Common myeloid progenitor, CD34-positive (primary cell): Measurements from ENCODE around the gene SFT2D3.

Experiments used
- CTCF ChIA-PET: fragments of 350-600 bp; sonication (Branson Sonifier 250); formaldehyde crosslinking; loops from one replicate; lab custom pipeline; 2021; ENCODE audit warnings: antibody characterized with exemption; lab: Charles Lee
- POLR2A ChIA-PET: fragments of 350-600 bp; sonication (Branson Sonifier 250); formaldehyde crosslinking; loops from one replicate; lab custom pipeline; 2021; ENCODE audit warnings: antibody characterized with exemption; lab: Charles Lee
- DNase-seq, 3 donors: peaks; one replicate each; pipeline versions ENCODE4 v3.0.0 to v3.0.0-alpha.2; 2013
- H3K27ac ChIP-seq, 2 experiments: 1 replicate in 1 of 2; 2 replicates in 1 of 2; pipeline ENCODE4 v1.7.0; 2013; ENCODE audit warnings: inconsistent platforms in 2 of 2, low read length in 2 of 2, mild to moderate bottlenecking in 2 of 2, low read depth in 1 of 2, moderate library complexity in 1 of 2; ENCODE audit not compliant: severe bottlenecking in 2 of 2, insufficient read depth in 1 of 2, poor library complexity in 1 of 2
- H3K27me3 ChIP-seq, 5 experiments: replicated peaks in 2 of 5; 1 replicate in 3 of 5; 2 replicates in 2 of 5; pipeline versions ENCODE4 v1.6.1 to v1.7.0; 2013; ENCODE audit warnings: low read length in 4 of 5, mild to moderate bottlenecking in 2 of 5, moderate library complexity in 2 of 5, inconsistent platforms in 1 of 5; ENCODE audit not compliant: insufficient read depth in 5 of 5, control insufficient read depth in 4 of 5
- H3K36me3 ChIP-seq, 4 experiments: 1 replicate in 2 of 4; 2 replicates in 2 of 4; pipeline versions ENCODE4 v1.6.1 to v1.7.0; 2013; ENCODE audit warnings: low read length in 3 of 4, control low read depth in 1 of 4, mild to moderate bottlenecking in 1 of 4; ENCODE audit not compliant: control insufficient read depth in 4 of 4, insufficient read depth in 4 of 4
- H3K4me1 ChIP-seq, 4 experiments: 1 replicate in 3 of 4; 2 replicates in 1 of 4; pipeline versions ENCODE4 v1.6.1 to v1.7.1; 2013; ENCODE audit warnings: low read length in 3 of 4, mild to moderate bottlenecking in 3 of 4, control low read depth in 1 of 4, inconsistent platforms in 1 of 4, moderate library complexity in 1 of 4; ENCODE audit not compliant: control insufficient read depth in 4 of 4, insufficient read depth in 4 of 4; ENCODE audit errors: control extremely low read depth in 1 of 4
- H3K4me3 ChIP-seq, 7 experiments: 1 replicate in 4 of 7; 2 replicates in 3 of 7; pipeline versions ENCODE4 v1.5.1 to v1.7.0; 2013; ENCODE audit warnings: mild to moderate bottlenecking in 7 of 7, low read length in 6 of 7, moderate library complexity in 6 of 7, inconsistent platforms in 2 of 7, low read depth in 2 of 7, control low read depth in 1 of 7; ENCODE audit not compliant: insufficient read depth in 4 of 7, control insufficient read depth in 1 of 7; ENCODE audit errors: extremely low read depth in 1 of 7
- H3K9me3 ChIP-seq, 5 experiments: 1 replicate in 4 of 5; 2 replicates in 1 of 5; pipeline versions ENCODE4 v1.6.1 to v1.7.1; 2013; ENCODE audit warnings: low read length in 4 of 5, mild to moderate bottlenecking in 2 of 5, inconsistent platforms in 1 of 5, low read depth in 1 of 5, moderate library complexity in 1 of 5; ENCODE audit not compliant: control insufficient read depth in 4 of 5, insufficient read depth in 2 of 5; ENCODE audit errors: control extremely low read depth in 1 of 5
- WGBS: methylation state at CpG from one replicate; pipeline ENCODE4 v1.1.5; 2013; ENCODE audit not compliant: insufficient coverage; 5-methylcytosine and 5-hydroxymethylcytosine counted together

The SFT2D3 gene

DNA sequence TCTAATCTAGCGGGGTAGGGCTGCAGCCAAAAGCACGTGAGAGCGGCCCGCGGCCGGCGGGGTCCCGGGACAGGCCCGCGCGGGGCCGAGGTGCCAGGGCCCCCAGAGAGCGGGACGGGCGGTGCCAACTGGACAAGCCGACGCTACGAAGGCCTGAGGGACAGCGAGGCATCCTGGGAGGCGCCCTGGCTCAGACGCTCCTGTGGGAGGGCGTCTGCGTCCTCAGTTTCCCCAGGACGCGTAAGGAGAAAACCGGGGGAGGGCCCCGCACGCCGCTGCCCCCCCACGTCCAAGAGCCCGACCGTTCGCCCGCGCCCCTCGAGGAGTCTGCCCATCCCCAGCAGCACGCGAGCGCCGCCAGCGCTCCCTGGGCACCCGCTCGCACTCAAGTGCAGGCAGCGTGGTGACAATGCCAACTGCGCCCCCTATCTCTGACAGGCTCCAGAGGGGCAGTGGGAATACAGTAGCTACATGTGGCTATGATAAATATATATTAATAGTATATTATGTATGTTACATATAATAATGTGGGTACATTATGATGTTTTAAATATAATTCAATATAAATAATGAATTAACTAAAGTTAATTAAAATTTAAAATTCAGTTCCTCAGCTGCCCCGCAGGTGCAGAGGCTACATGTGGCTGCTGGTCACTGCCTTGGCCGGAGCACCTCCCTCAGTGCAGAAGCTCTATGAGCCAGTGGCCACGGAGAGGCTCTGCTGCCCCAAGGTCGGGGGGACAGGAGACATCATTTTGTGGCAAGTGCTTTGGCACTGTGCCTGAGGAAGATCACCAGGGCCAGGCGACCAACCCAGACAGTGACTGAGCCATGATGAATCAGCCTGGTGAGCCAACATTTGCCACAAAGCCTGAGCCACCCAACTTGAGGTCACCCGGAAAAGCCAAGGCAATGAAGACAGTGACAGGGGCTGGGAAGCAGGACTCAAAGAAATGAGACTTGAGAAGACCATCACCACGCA lies 5.5 kb upstream of the SFT2D3 start:
- H3K27me3 ChIP-seq, result no peaks in the 10 kb centered on the region
- no peaks in the 10 kb centered on the region for H3K36me3 ChIP-seq
- 19% methylated on average over 44 of the region's 52 CpGs for whole genome bisulfite sequencing
- H3K4me1 ChIP-seq, result peaks cover 2 to 10% (median 7%) of the 10 kb centered on the region in 4 experiments
- ChIA-PET CTCF (interaction anchor here (0.7 to 4.3 kb wide), 8 partner anchors 8 to 280 kb away, joined by 3 to 35 read pairs (median 4); partner anchors contain the start of gene LIMS2), POLR2A (no interaction called here)
- H3K4me3 ChIP-seq, result peak overlapping the region in 3 of 7 experiments; percentile 4 to 38 (median 8)
- peaks cover 0 to 10% (median 8%) of the 10 kb centered on the region in 5 experiments for H3K9me3 ChIP-seq
- no peak overlapping the region for H3K27ac ChIP-seq
- peak; percentile 81 to 89 (median 83) for DNase-seq

DNA sequence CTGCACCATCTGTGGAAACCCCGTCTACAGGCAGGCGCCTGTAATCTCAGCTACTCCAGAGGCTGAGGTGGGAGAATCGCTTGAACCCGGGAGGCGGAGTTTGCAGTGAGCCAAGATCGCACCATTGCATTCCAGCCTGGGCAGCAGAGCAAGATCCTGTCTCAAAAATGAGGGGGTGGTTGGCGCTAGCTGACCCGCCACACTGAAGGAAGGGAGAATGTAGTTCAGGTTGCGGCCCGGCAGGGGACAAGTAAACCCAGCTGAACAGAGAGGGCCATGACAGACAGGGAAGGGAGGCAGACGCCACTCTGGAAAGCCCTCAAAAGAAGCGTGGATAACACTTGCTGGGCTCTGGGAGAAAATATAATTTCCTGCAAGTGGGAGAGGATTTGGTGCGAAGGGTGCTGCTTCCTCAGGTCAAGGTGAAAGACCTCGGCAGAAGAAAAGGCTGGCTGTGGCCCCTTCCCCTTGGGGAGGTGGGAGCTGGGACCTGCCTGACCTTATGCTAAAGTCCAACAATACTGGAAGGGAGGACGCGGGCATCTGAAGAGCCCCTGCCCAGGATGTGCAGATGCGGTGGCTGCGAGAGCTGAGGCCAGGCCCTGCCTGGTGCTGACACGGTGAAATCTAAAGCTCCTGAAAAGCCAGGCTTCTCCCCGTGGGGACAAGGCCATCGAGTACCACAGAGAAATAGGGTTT lies 3.7 kb upstream of the SFT2D3 start:
- Histone ChIP-seq H3K27me3 (no peaks in the 10 kb centered on the region), H3K4me1 (peaks cover 4 to 19% (median 17%) of the 10 kb centered on the region in 4 experiments), H3K27ac (no peak overlapping the region), H3K9me3 (no peaks in the 10 kb centered on the region), H3K36me3 (peaks cover 0 to 1% (median 0%) of the 10 kb centered on the region in 4 experiments), H3K4me3 (no peak overlapping the region)
- ChIA-PET POLR2A (no interaction called here), CTCF (interaction anchor here (1.2 to 4.3 kb wide), 2 partner anchors 10 to 107 kb away, joined by 3 to 35 read pairs; no protein-coding TSS in a partner anchor)
- DNase-seq, result no peak
- 98% methylated on average over 20 of the region's 21 CpGs for WGBS

DNA sequence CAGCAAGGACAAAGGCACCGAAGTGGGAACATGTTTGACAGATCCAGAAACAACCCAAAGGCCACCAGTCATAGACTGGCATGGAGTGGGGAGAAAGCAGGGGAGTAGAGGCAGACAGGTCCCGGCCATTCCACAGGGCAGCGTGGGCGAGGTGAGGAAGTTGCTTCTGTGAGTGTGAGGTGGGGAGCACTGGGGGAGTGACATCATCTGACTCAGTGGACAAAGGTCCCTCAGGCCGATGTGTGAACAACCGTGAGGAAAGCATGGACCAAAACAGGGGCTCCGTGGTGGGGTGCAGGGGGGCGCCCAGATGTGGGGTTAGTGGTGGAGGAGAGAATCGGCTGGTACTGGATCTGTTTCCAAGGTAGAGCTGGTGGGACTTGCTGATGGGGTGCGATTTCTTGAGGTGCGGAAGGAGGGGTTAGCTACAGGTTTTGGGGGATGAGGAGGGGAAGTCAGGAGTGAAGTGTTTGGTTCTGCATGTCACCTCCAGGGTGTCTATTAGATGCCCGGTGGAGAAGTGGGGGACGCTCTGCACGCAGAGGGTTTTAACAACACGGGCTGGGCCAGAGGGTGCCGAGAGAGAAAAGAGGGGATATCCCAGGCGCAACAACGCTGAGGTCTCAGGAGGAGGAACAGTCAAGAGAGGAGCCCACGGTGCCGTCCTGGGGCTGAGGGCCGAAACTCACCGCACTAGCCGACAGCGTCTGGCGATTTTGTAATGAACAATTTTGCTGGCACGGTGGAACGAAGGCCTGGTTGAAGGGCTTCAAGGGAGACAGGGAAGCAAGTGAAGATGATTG lies 2.5 kb upstream of the SFT2D3 start:
- Histone ChIP-seq H3K27me3 (no peaks in the 10 kb centered on the region), H3K4me3 (no peak overlapping the region), H3K27ac (no peak overlapping the region), H3K4me1 (peaks cover 14 to 30% (median 26%) of the 10 kb centered on the region in 4 experiments), H3K36me3 (peaks cover 0 to 10% (median 0%) of the 10 kb centered on the region in 4 experiments), H3K9me3 (no peaks in the 10 kb centered on the region)
- CTCF ChIA-PET, result interaction anchor here (1.1 to 4.3 kb wide), 2 partner anchors 107 to 108 kb away, joined by 4 to 35 read pairs; no protein-coding TSS in a partner anchor
- DNase-seq, result no peak
- POLR2A ChIA-PET, result no interaction called here
- 98% methylated on average over 26 of the region's 27 CpGs for WGBS

DNA sequence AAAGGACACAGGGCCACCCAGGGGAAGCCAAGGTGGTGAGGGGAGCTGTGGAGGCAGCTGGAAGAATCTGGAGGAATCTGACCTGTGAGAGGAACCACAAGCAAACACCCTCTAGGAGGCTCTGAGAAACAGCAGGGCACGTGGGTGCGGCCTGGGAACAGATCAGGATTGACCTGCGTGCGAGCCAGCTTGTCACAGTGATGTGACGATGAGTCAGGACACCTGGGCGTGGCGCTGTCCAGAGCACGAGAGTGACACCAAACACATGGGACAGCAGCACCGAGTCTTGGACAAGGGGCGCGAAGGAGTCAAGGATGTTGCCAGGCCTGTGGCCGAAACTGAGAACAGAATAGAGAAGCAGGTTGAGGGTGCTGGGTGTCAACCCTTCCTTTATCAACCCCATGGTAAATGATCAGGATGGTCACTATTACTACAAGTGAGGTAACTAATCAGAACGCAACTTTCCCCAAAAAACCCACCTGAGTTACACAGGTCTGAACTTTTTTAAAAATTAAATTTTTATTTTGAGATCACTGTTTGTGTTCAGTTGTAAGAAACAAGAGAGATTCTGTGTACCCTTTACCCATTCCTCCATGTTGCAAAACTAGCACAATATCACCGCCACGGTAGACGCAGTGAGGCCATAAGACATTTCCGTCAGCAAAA lies 637 bp upstream of the SFT2D3 start:
- H3K36me3 ChIP-seq, result peaks cover 0 to 23% (median 1%) of the 10 kb centered on the region in 4 experiments
- H3K4me3 ChIP-seq, result peak overlapping the region; percentile 71 to 91 (median 82)
- H3K27me3 ChIP-seq, result no peaks in the 10 kb centered on the region
- no peaks in the 10 kb centered on the region for H3K9me3 ChIP-seq
- peak overlapping the region; percentile 61 to 91 for H3K27ac ChIP-seq
- DNase-seq, result peak in 1 of 3 donors; percentile 30
- WGBS, result 71% methylated on average over 15 of the region's 17 CpGs
- CTCF ChIA-PET, result interaction anchor here (2.8 kb wide), 1 partner anchor 24 kb away, joined by 8 read pairs; no protein-coding TSS in a partner anchor
- H3K4me1 ChIP-seq, result peaks cover 14 to 29% (median 24%) of the 10 kb centered on the region in 4 experiments
- POLR2A ChIA-PET, result no interaction called here

DNA sequence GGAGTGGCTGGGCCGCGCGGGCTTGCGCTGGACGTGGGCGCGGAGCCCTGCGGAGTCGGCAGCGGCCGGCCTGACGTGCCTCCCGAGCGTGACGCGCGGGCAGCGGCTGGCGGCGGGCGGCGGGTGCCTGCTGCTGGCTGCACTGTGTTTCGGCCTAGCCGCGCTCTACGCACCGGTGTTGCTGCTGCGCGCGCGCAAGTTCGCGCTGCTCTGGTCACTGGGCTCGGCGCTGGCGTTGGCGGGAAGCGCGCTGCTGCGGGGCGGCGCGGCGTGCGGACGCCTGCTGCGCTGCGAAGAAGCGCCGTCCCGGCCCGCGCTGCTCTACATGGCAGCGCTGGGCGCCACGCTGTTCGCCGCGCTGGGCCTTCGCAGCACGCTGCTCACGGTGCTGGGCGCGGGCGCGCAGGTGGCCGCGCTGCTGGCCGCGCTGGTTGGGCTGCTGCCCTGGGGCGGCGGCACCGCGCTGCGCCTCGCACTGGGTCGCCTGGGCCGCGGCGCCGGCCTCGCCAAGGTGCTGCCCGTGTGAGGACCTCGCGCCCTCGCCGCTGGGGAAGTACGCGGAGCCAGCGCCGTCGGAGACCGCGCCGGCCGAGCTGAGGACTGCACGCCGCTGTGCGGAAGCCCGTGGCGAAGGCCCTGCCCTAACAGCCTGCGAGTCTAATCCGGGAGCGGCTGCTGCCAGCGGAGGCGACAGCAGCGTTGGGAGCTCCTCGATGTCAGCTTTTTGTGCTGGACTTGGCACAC lies 526 bp downstream of the SFT2D3 start:
- ChIA-PET CTCF (interaction anchor here (0.6 to 2.8 kb wide), 6 partner anchors 23 to 118 kb away, joined by 3 to 8 read pairs (median 3); no protein-coding TSS in a partner anchor), POLR2A (interaction anchor here (0.6 kb wide), 2 partner anchors 9 to 109 kb away, joined by 3 read pairs; partner anchors contain the start of gene WDR33)
- H3K4me1 ChIP-seq, result peaks cover 14 to 29% (median 24%) of the 10 kb centered on the region in 4 experiments
- peak overlapping the region; percentile 71 to 91 (median 82) for H3K4me3 ChIP-seq
- no peaks in the 10 kb centered on the region for H3K9me3 ChIP-seq
- WGBS, result under 1% methylated on average over 94 of the region's 108 CpGs
- H3K27me3 ChIP-seq, result no peaks in the 10 kb centered on the region
- H3K27ac ChIP-seq, result peak overlapping the region; percentile 61 to 91
- H3K36me3 ChIP-seq, result peaks cover 0 to 35% (median 6%) of the 10 kb centered on the region in 4 experiments
- peak; percentile 90 to 96 (median 95) for DNase-seq
